C1 segment of cervical spinal cord (tissue), 14 donors: ENCODE results near the gene ABAT.
"Not testable (repeated sequence)": the region's sequence is repeated elsewhere in the genome, so short reads cannot be mapped to it uniquely, and the experiment has no call there.

Experiments used
- DNase-seq, 14 donors: peaks; one replicate each; lab custom pipeline; 2025; lab: John Stamatoyannopoulos, UW

The ABAT gene

GRCh38 chr16:8682551-8683259, 8.3 kb downstream of the ABAT start:
- no peak for DNase-seq

GRCh38 chr16:8683640-8684039, 9.2 kb downstream of the ABAT start:
- DNase-seq = no peak

DNA sequence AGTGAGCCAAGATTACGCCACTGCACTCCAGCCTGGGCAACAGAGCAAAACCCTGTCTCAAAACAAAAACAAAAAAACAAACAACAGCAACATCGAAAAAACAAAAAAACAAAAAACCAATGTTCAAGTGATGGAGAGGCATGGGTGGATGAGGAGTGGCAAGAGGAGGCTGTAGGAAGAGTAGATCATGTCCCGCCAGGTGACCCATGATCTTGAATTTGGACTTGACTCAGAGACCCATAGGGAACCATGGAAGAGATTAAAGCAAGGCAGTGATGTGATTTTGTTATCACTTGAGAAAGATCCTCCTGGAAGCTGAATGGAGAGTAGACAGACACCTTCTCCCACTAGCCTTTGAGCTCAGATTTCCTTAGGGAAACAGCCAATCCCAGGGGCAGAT, 11.2 kb downstream of the ABAT start:
- DNase-seq = no peak

DNA sequence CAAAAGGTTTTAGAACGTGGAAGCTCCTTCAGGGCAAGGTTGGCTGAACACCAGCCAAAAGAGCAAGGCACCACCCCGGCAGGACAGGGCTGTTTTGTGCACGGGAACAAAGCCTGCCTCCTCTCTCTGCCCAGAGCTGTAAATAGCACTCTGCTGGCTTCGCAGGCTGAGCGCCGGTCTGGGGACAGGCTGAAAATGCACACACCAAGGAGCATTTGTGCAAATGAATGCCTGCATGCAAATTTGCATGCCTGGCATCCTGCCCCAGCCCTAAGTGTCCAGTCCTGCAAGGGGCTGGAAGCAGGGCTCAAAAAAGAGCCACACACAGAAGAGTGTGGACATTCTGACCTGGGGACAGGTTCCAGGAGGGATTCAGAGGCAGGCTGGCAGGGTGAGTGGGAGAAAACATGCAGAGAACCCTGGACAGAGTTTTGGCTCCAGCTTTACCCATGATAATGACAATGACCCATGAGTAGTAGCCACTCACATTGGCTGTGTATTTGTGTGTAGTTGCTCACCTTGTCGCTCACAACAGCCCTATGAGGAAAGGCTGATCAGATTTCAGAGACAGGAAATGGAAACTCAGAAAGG, 11.7 kb downstream of the ABAT start:
- DNase-seq = peak in 12 of 14 donors; percentile 8 to 92 (median 28)

DNA sequence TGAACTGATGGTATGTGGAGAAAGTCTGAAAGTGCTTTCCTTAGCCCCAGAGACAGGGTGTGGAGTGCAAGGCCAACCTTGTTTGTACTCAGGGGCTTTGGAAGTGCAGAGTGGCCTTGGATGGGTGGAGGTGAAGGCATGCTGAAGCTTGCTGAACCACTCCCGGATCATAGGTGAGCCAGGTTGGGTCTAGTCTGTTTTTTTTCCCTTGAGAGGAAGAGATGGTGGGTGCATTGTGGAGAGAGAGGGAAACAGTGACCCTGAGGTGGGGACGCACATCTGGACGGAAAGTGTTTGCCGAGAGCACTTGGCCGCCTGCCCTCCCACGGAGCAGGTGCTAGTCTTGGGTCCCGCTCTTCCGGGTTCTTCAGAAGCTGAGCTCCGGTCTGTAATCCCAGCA, 12.5 kb downstream of the ABAT start:
- no peak for DNase-seq

- no peak for DNase-seq
These were observed 15.3 kb downstream of the ABAT start for GRCh38 chr16:8689686-8690085.

GRCh38 chr16:8691728-8692127, 17.3 kb downstream of the ABAT start:
- no peak for DNase-seq

- no peak for DNase-seq
These were observed 20.6 kb downstream of the ABAT start for GRCh38 chr16:8694795-8695728.

DNA sequence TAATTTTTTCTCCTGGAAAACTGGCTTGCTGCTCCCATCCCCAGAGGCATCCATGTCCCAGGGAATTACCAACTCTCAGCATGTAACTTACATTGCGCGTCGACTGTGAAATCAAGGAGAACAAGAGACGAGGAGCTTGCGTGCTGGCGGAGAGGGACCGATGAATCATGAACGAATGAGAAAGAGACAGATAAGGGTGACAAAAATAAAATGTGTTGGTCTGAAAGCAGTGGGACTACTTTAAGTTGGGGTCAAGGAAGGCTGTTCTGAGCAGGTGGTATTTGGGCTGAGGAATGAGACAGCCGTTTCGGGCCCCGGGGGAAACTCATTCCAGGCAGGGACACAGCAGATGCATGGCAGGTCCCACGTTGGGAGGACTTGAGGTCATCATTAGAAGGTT, 22.5 kb downstream of the ABAT start:
- no peak for DNase-seq

GRCh38 chr16:8697965-8698364, 23.5 kb downstream of the ABAT start:
- no peak for DNase-seq

GRCh38 chr16:8703693-8704092, 29.3 kb downstream of the ABAT start:
- no peak for DNase-seq

DNA sequence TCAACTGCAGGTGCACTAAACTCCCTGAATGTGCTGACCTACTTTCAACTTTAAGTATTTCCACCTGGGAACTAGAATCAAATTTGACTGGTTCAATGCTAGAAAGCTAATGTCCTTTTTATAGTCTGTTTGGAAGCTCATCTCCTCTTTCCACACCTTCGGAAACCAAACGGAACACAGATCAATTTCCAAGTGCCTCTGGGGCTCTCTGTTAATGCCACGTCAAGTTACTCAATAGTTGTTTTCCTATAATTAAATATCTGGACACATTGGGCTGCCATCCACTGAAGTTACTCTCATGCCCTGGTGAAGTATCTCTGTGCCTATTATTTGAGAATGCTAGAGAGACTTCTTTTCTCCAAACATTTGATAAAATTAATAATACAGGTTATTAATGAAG, 29.7 kb downstream of the ABAT start:
- no peak for DNase-seq

GRCh38 chr16:8705100-8705822, 30.8 kb downstream of the ABAT start:
- not testable (repeated sequence) for DNase-seq

GRCh38 chr16:8708536-8708935, 34.1 kb downstream of the ABAT start:
- peak in 1 of 14 donors; percentile 79 for DNase-seq

- peak in 3 of 14 donors; percentile 8 to 83 (median 14) for DNase-seq
These were observed 38.4 kb downstream of the ABAT start for GRCh38 chr16:8712589-8713361.

GRCh38 chr16:8713635-8714172, 39.3 kb downstream of the ABAT start:
- DNase-seq = peak in 3 of 14 donors; percentile 4 to 80 (median 31)

GRCh38 chr16:8714174-8714573, 39.8 kb downstream of the ABAT start:
- peak in 1 of 14 donors; percentile 80 for DNase-seq

GRCh38 chr16:8714807-8715206, 40.4 kb downstream of the ABAT start:
- DNase-seq = peak in 1 of 14 donors; percentile 64

- DNase-seq = no peak
These were observed 41.6 kb downstream of the ABAT start for GRCh38 chr16:8716052-8716451.

- DNase-seq = no peak
These were observed 42.2 kb downstream of the ABAT start for GRCh38 chr16:8716592-8716991.

GRCh38 chr16:8717469-8717868, 43.1 kb downstream of the ABAT start:
- no peak for DNase-seq
